Measurements from ENCODE around the gene ZDHHC6. TPM values are rescaled to one million over a fixed set of nuclear protein-coding genes. Genes with fewer than 3 reads are reported as not detected.
"Not testable (repeated sequence)": the region's sequence is repeated elsewhere in the genome, so short reads cannot be mapped to it uniquely, and the experiment has no call there.

Gene ZDHHC6
- total and polyA plus RNA-seq, 4 experiments from 2014 or later: 39.3 to 61.2 (median 54.3) TPM

DNA sequence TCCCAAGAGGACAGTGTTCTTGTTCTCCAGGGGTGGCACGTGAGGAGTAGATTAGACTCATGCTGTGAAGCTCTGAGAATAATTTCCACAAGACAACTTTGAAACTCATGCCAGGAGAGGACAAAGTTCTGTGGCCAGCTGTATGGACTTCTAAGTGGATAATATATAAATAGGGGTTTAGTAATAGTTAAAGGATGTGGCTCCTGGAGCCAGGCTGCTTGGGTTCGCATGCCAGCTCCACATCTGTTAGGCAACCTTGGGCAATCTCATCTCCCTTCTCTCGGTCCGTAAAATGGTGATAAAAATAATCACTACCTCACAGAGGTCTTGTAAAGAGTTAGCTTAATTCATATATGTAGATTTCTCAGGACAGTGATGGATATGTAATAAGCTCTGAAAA is 37.0 kb downstream of the ZDHHC6 start:
- DNase-seq: no peak
- Histone ChIP-seq H3K4me1 (ENCODE audit: insufficient read depth, low read length) (no peaks in the 10 kb centered on the region), H3K36me3 (ENCODE audit: insufficient read depth, low read length) (peaks cover 66% of the 10 kb centered on the region), H3K9me3 (ENCODE audit: control insufficient read depth in 1 of 2, low read length in 2 of 2) (no peaks in the 10 kb centered on the region), H3K4me3 (ENCODE audit: low read length in 2 of 2) (no peak overlapping the region), H3K27me3 (ENCODE audit: insufficient read depth, low read length) (no peaks in the 10 kb centered on the region), H3K27ac (ENCODE audit: low read depth, low read length) (no peak overlapping the region)
- no peaks in the 10 kb centered on the region for H3K4me1 Mint-ChIP-seq
- H3K36me3 Mint-ChIP-seq: peaks cover 62 to 83% of the 10 kb centered on the region in 2 donors
- ChIA-PET CTCF (ENCODE audit: partially characterized antibody) (interaction anchor here (1.1 to 1.3 kb wide), 2 partner anchors 10 to 19 kb away, joined by 3 read pairs; no protein-coding TSS in a partner anchor), POLR2A (ENCODE audit: partially characterized antibody) (no interaction called here)
- H3K27me3 Mint-ChIP-seq: no peaks in the 10 kb centered on the region
- H3K4me3 Mint-ChIP-seq: no peak overlapping the region
- H3K27ac Mint-ChIP-seq: peak overlapping the region in 2 of 7 donors; percentile 14 to 36
- intact Hi-C loops (cut with micrococcal nuclease): no loop called here
- no peaks in the 10 kb centered on the region for H3K9me3 Mint-ChIP-seq

DNA sequence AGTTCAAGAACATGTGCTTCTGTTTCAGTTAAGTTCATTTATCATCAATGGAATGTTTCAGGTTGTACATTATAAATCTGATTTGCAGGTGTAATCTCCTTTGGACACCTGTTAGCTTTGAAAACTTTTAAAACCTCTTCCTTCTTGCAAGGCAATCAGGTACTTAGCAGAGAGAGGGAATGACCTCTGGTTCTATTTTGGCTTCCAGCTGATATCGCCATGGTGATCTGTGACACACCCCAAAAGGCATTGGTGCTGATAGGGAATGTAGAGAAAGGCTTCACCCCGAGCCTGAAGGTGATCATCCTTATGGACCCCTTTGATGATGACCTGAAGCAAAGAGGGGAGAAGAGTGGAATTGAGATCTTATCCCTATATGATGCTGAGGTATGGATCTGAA is 37.4 kb downstream of the ZDHHC6 start:
- Histone ChIP-seq H3K27me3 (ENCODE audit: insufficient read depth, low read length) (no peaks in the 10 kb centered on the region), H3K4me1 (ENCODE audit: insufficient read depth, low read length) (no peaks in the 10 kb centered on the region), H3K9me3 (ENCODE audit: control insufficient read depth in 1 of 2, low read length in 2 of 2) (no peaks in the 10 kb centered on the region), H3K27ac (ENCODE audit: low read depth, low read length) (no peak overlapping the region), H3K4me3 (ENCODE audit: low read length in 2 of 2) (no peak overlapping the region), H3K36me3 (ENCODE audit: insufficient read depth, low read length) (peaks cover 66% of the 10 kb centered on the region)
- CTCF ChIA-PET (ENCODE audit: partially characterized antibody): interaction anchor here (1.1 to 1.3 kb wide), 2 partner anchors 10 to 20 kb away, joined by 3 read pairs; no protein-coding TSS in a partner anchor
- POLR2A ChIA-PET (ENCODE audit: partially characterized antibody): no interaction called here
- H3K36me3 Mint-ChIP-seq: peaks cover 62 to 83% of the 10 kb centered on the region in 2 donors
- no peak for DNase-seq
- peak overlapping the region in 2 of 7 donors; percentile 2 to 44 for H3K27ac Mint-ChIP-seq
- intact Hi-C loops (cut with micrococcal nuclease): no loop called here
- H3K4me1 Mint-ChIP-seq: no peaks in the 10 kb centered on the region
- no peaks in the 10 kb centered on the region for H3K9me3 Mint-ChIP-seq
- H3K4me3 Mint-ChIP-seq: no peak overlapping the region
- no peaks in the 10 kb centered on the region for H3K27me3 Mint-ChIP-seq

DNA sequence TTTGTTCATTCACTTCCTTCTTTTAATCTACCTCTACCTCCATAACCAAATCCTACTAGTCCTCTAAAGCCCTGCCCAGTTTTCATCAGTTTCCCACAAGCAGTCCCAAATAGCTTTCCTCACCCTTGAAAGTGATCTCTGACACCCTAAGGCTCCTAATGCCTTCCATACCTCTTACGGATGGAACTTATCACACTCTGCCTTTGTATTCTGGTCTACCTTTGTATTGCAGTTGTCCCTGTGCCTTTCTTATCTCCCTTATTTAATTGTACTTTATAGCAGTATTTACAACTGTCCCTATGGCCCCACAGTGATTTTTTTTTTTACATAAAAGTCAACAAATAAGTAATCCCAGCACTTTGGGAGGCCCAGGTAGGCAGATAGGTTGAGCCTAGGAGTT is 39.0 kb downstream of the ZDHHC6 start:
- intact Hi-C loops (cut with micrococcal nuclease): no loop called here
- H3K27me3 ChIP-seq (ENCODE audit: insufficient read depth, low read length): no peaks in the 10 kb centered on the region
- Mint-ChIP-seq H3K27me3 (no peaks in the 10 kb centered on the region), H3K9me3 (no peaks in the 10 kb centered on the region), H3K36me3 (peaks cover 68 to 86% of the 10 kb centered on the region in 2 donors), H3K4me1 (peaks cover 0 to under 1% (median 0%) of the 10 kb centered on the region in 4 donors), H3K27ac (peak overlapping the region in 2 of 7 donors; percentile 48 to 79), H3K4me3 (no peak overlapping the region)
- H3K4me1 ChIP-seq (ENCODE audit: insufficient read depth, low read length): no peaks in the 10 kb centered on the region
- H3K4me3 ChIP-seq (ENCODE audit: low read length in 2 of 2): no peak overlapping the region
- ChIA-PET CTCF (ENCODE audit: partially characterized antibody) (no interaction called here), POLR2A (ENCODE audit: partially characterized antibody) (no interaction called here)
- H3K9me3 ChIP-seq (ENCODE audit: control insufficient read depth in 1 of 2, low read length in 2 of 2): no peaks in the 10 kb centered on the region
- no peak overlapping the region for H3K27ac ChIP-seq (ENCODE audit: low read depth, low read length)
- no peak for DNase-seq
- H3K36me3 ChIP-seq (ENCODE audit: insufficient read depth, low read length): peaks cover 70% of the 10 kb centered on the region

DNA sequence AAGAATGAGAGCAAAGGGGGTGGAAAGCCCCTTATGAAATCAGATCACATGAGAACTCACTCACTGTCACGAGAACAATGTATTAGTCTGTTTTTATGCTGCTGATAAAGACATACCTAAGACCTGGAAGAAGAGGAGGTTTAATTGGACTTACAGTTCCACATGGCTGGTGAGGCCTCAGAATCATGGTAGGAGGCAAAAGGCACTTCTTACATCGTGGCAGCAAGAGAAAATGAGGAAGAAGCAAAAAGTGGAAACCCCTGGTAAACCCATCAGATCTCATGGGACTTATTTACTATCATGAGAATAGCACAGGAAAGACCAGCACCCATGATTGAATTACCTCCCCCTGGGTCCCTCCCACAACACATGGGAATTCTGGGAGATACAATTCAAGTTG is 39.9 kb downstream of the ZDHHC6 start:
- H3K27me3 ChIP-seq (ENCODE audit: insufficient read depth, low read length); intact Hi-C loops (cut with micrococcal nuclease); H3K9me3 ChIP-seq (ENCODE audit: control insufficient read depth in 1 of 2, low read length in 2 of 2); H3K4me3 ChIP-seq (ENCODE audit: low read length in 2 of 2); H3K27ac ChIP-seq (ENCODE audit: low read depth, low read length); POLR2A ChIA-PET (ENCODE audit: partially characterized antibody); CTCF ChIA-PET (ENCODE audit: partially characterized antibody); DNase-seq; H3K9me3 Mint-ChIP-seq; H3K27ac Mint-ChIP-seq; H3K4me3 Mint-ChIP-seq; H3K4me1 ChIP-seq (ENCODE audit: insufficient read depth, low read length); H3K27me3 Mint-ChIP-seq; H3K4me1 Mint-ChIP-seq: not testable (repeated sequence)
- peaks cover 69 to 85% of the 10 kb centered on the region in 2 donors for H3K36me3 Mint-ChIP-seq
- H3K36me3 ChIP-seq (ENCODE audit: insufficient read depth, low read length): peaks cover 74% of the 10 kb centered on the region

DNA sequence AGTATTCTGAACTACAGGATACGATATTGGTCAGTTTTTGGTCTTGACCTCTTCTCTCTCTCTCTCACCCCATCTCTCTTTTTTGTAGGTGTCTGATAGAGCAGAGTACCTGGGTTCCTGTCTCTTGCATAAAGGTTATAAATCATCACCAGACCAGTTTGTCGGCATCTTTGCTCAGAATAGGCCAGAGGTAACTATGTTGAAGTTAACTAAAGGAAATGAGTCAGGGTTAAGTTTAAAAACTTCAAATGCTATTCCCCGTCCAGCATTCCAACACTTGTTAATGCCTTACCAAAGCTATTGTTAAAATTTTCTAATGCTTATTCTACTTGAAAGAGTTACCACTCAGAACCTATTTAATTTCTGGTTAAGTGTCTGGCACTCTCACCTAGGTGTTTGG is 42.1 kb downstream of the ZDHHC6 start:
- peaks cover 0 to 3% (median 0%) of the 10 kb centered on the region in 4 donors for H3K4me1 Mint-ChIP-seq
- H3K36me3 ChIP-seq (ENCODE audit: insufficient read depth, low read length): peaks cover 66% of the 10 kb centered on the region
- H3K9me3 ChIP-seq (ENCODE audit: control insufficient read depth in 1 of 2, low read length in 2 of 2): no peaks in the 10 kb centered on the region
- H3K27ac Mint-ChIP-seq: peak overlapping the region in 1 of 7 donors; percentile 23
- H3K4me3 ChIP-seq (ENCODE audit: low read length in 2 of 2): no peak overlapping the region
- H3K36me3 Mint-ChIP-seq: peaks cover 62 to 78% of the 10 kb centered on the region in 2 donors
- DNase-seq: no peak
- POLR2A ChIA-PET (ENCODE audit: partially characterized antibody): no interaction called here
- intact Hi-C loops (cut with micrococcal nuclease): no loop called here
- no peaks in the 10 kb centered on the region for H3K4me1 ChIP-seq (ENCODE audit: insufficient read depth, low read length)
- H3K27me3 Mint-ChIP-seq: no peaks in the 10 kb centered on the region
- no peaks in the 10 kb centered on the region for H3K9me3 Mint-ChIP-seq
- CTCF ChIA-PET (ENCODE audit: partially characterized antibody): no interaction called here
- no peak overlapping the region for H3K4me3 Mint-ChIP-seq
- no peaks in the 10 kb centered on the region for H3K27me3 ChIP-seq (ENCODE audit: insufficient read depth, low read length)
- no peak overlapping the region for H3K27ac ChIP-seq (ENCODE audit: low read depth, low read length)

DNA sequence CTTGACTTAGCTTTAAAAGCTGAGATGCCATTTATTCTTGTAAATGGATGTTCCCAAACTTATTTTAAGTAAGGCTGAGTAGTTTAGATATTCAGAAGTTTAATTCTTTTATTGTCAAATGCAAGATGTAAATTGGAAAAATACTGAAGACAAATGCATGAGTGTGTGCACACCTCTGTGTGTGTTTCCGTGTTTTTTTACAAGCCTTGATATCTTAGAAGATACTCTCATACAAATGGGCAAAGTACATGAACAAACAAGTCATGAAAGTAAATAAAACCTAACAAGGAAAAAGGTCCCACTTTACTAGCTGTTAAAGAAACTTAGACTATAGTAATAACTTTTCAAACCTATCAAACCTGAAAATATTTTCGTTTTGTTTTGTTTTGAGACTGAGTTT is 43.8 kb downstream of the ZDHHC6 start:
- Histone ChIP-seq H3K27me3 (ENCODE audit: insufficient read depth, low read length) (no peaks in the 10 kb centered on the region), H3K36me3 (ENCODE audit: insufficient read depth, low read length) (peaks cover 60% of the 10 kb centered on the region), H3K27ac (ENCODE audit: low read depth, low read length) (no peak overlapping the region), H3K4me3 (ENCODE audit: low read length in 2 of 2) (no peak overlapping the region), H3K9me3 (ENCODE audit: control insufficient read depth in 1 of 2, low read length in 2 of 2) (no peaks in the 10 kb centered on the region), H3K4me1 (ENCODE audit: insufficient read depth, low read length) (no peaks in the 10 kb centered on the region)
- Mint-ChIP-seq H3K4me3 (no peak overlapping the region), H3K9me3 (no peaks in the 10 kb centered on the region), H3K27ac (peak overlapping the region in 1 of 7 donors; percentile 43), H3K27me3 (no peaks in the 10 kb centered on the region), H3K36me3 (peaks cover 63 to 75% of the 10 kb centered on the region in 2 donors), H3K4me1 (peaks cover 0 to 4% (median 0%) of the 10 kb centered on the region in 4 donors)
- POLR2A ChIA-PET (ENCODE audit: partially characterized antibody): no interaction called here
- intact Hi-C loops (cut with micrococcal nuclease): no loop called here
- DNase-seq: no peak
- CTCF ChIA-PET (ENCODE audit: partially characterized antibody): no interaction called here

DNA sequence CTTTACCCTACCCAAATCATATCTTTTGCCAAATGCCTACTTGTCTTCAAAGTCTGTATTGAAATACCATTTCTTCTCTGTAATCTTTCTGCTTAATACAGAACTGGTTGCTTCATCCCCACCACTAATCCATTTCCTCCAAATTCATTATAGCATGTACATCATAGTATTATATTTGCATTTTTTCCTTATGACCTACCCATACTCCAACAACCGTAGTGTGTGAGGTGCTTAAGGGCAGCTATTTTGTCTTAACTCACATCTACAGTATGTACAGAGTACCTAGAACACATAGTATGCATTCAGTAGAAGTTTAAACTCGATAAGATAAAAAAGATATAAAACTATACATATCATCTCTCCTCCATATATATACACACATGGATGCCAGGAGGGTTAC is 49.1 kb downstream of the ZDHHC6 start:
- intact Hi-C loops (cut with micrococcal nuclease): no loop called here

More for the DNA sequence above, 49.1 kb downstream of the ZDHHC6 start:
- no peaks in the 10 kb centered on the region for H3K9me3 ChIP-seq (ENCODE audit: control insufficient read depth in 1 of 2, low read length in 2 of 2)
- H3K27me3 ChIP-seq (ENCODE audit: insufficient read depth, low read length): no peaks in the 10 kb centered on the region
- Mint-ChIP-seq H3K27me3 (no peaks in the 10 kb centered on the region), H3K4me3 (no peak overlapping the region), H3K27ac (no peak overlapping the region), H3K4me1 (peaks cover 0 to 14% (median 8%) of the 10 kb centered on the region in 4 donors), H3K36me3 (peaks cover 21 to 31% of the 10 kb centered on the region in 2 donors), H3K9me3 (no peaks in the 10 kb centered on the region)
- no peak overlapping the region for H3K4me3 ChIP-seq (ENCODE audit: low read length in 2 of 2)
- POLR2A ChIA-PET (ENCODE audit: partially characterized antibody): no interaction called here
- no peaks in the 10 kb centered on the region for H3K4me1 ChIP-seq (ENCODE audit: insufficient read depth, low read length)
- no peak for DNase-seq
- no peak overlapping the region for H3K27ac ChIP-seq (ENCODE audit: low read depth, low read length)
- peaks cover 41% of the 10 kb centered on the region for H3K36me3 ChIP-seq (ENCODE audit: insufficient read depth, low read length)
- CTCF ChIA-PET (ENCODE audit: partially characterized antibody): no interaction called here
